ENCODE measurements around the gene CSAD. TPM values are rescaled to one million over a fixed set of nuclear protein-coding genes. Genes with fewer than 3 reads are reported as not detected.

Gene CSAD
- polyA plus RNA-seq, 4 donors: 12.9 to 56.4 (median 34.4) TPM

DNA sequence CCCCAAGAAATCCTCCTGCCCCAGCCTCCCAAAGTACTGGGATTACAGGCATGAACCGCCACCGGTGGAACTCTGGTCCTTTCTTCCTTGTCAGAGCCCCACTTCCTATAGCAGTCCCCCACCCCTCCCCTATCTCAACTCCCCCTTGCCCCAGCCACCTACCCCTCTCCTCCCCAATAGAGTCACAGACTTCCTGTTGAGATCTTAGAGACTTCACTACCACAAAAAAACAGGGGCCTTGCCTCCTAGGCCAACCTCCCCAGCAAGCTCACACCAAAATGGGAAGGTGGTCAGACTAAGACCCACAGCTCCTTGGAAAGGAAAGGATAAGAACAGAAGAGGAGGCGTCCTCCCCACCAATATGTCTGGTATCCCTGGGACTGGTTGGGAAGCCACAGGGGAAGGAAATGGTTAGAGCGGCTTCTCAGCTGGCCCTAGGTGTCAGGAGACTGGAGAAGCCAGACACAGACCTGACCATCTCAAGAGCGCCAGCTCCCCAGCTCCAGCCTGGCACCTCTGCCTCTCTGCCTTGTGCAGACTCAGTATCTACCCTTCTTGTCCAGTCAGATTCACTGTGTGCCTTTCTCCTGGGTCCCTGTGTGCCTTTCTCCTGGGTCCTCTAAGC lies 17.9 kb upstream of the CSAD start:
- Histone ChIP-seq H3K4me1 (ENCODE audit: control insufficient read depth in 3 of 3, insufficient read depth in 2 of 3, low read depth in 1 of 3, low read length in 2 of 3) (peaks cover 1 to 4% (median 4%) of the 10 kb centered on the region in 3 donors), H3K9me3 (ENCODE audit: control insufficient read depth in 2 of 2, insufficient read depth in 1 of 2, low read depth in 1 of 2, low read length in 1 of 2) (no peaks in the 10 kb centered on the region), H3K36me3 (ENCODE audit: control insufficient read depth in 3 of 3, insufficient read depth in 2 of 3, low read depth in 1 of 3, low read length in 3 of 3) (no peaks in the 10 kb centered on the region), H3K4me3 (ENCODE audit: low read depth in 1 of 3, low read length in 3 of 3) (no peak overlapping the region), H3K27ac (ENCODE audit: low read depth in 1 of 3, low read length in 2 of 3) (no peak overlapping the region), H3K27me3 (ENCODE audit: control insufficient read depth in 3 of 3, insufficient read depth in 3 of 3, low read length in 3 of 3) (peaks cover 0 to 7% (median 0%) of the 10 kb centered on the region in 3 donors)
- FAIRE-seq (no peak), DNase-seq (no peak)
- WGBS, 3 donors: 68 to 77% (median 69%) methylated on average over 5 of the region's 5 CpGs

DNA sequence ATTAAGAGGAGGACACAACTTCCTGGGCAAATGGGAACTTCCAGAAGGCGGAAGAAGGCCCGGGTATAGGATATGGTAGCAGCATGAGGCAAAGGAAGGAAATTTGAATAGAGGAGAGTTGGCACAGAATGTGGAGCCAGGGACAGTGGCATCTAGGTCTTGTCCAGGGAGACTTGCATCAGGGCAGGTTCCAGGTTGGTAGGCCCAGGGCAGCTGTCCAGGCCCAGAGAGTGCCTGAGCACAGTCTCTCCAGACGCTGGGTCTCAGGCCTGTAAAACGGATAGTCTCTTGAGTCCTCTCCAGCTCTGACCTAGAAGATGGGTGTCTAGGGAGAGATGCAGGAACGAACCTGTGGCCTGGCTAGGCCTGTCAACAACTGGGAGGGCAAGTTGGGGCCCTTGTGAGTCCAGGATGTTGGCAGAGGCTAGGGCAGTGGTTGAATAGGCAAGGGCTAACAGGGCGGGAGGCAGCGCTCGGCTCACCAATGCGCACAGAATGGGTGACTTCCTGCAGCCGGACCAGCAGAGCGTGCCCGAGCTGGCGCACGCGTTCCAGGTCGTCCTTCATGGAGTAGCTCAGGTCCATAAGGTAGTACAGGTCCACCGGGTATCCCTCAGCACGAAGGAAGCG lies 16.4 kb upstream of the CSAD start:
- Histone ChIP-seq H3K36me3 (ENCODE audit: control insufficient read depth in 3 of 3, insufficient read depth in 2 of 3, low read depth in 1 of 3, low read length in 3 of 3) (peaks cover 0 to 13% (median 0%) of the 10 kb centered on the region in 3 donors), H3K4me3 (ENCODE audit: low read depth in 1 of 3, low read length in 3 of 3) (no peak overlapping the region), H3K27me3 (ENCODE audit: control insufficient read depth in 3 of 3, insufficient read depth in 3 of 3, low read length in 3 of 3) (peaks cover 0 to 7% (median 0%) of the 10 kb centered on the region in 3 donors), H3K9me3 (ENCODE audit: control insufficient read depth in 2 of 2, insufficient read depth in 1 of 2, low read depth in 1 of 2, low read length in 1 of 2) (no peaks in the 10 kb centered on the region), H3K4me1 (ENCODE audit: control insufficient read depth in 3 of 3, insufficient read depth in 2 of 3, low read depth in 1 of 3, low read length in 2 of 3) (peaks cover 1 to 4% (median 4%) of the 10 kb centered on the region in 3 donors), H3K27ac (ENCODE audit: low read depth in 1 of 3, low read length in 2 of 3) (no peak overlapping the region)
- no peak for DNase-seq
- no peak for FAIRE-seq
- 69 to 78% (median 75%) methylated on average over 19 of the region's 19 CpGs for WGBS, 3 donors

DNA sequence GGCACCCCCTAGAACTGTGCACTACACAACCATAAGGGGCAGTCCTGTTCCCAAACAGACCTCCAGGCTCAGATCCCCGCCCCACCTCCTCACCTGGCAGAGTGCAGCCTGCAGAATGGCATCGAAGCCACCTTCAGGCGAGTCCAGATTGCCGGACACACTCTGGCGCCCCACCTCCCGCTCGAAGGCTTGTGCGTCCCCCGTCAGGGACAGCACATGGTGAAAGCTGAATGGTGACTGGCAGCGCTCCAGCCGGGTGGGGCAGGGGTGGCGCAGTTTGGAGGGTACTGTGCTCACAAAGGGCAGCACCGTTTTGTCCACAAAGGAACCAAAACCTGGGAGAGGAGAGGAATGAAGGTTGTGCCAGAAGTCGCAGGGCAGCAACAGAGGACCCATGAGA lies 15.8 kb upstream of the CSAD start:
- DNase-seq (no peak), FAIRE-seq (no peak)
- WGBS, 3 donors: 43 to 79% (median 69%) methylated on average over 14 of the region's 14 CpGs
- no peaks in the 10 kb centered on the region for H3K9me3 ChIP-seq (ENCODE audit: control insufficient read depth in 2 of 2, insufficient read depth in 1 of 2, low read depth in 1 of 2, low read length in 1 of 2)
- H3K4me3 ChIP-seq (ENCODE audit: low read depth in 1 of 3, low read length in 3 of 3): no peak overlapping the region
- H3K4me1 ChIP-seq (ENCODE audit: control insufficient read depth in 3 of 3, insufficient read depth in 2 of 3, low read depth in 1 of 3, low read length in 2 of 3): peaks cover 1 to 4% (median 4%) of the 10 kb centered on the region in 3 donors
- no peak overlapping the region for H3K27ac ChIP-seq (ENCODE audit: low read depth in 1 of 3, low read length in 2 of 3)
- peaks cover 0 to 19% (median 0%) of the 10 kb centered on the region in 3 donors for H3K36me3 ChIP-seq (ENCODE audit: control insufficient read depth in 3 of 3, insufficient read depth in 2 of 3, low read depth in 1 of 3, low read length in 3 of 3)
- H3K27me3 ChIP-seq (ENCODE audit: control insufficient read depth in 3 of 3, insufficient read depth in 3 of 3, low read length in 3 of 3): peaks cover 0 to 7% (median 0%) of the 10 kb centered on the region in 3 donors

DNA sequence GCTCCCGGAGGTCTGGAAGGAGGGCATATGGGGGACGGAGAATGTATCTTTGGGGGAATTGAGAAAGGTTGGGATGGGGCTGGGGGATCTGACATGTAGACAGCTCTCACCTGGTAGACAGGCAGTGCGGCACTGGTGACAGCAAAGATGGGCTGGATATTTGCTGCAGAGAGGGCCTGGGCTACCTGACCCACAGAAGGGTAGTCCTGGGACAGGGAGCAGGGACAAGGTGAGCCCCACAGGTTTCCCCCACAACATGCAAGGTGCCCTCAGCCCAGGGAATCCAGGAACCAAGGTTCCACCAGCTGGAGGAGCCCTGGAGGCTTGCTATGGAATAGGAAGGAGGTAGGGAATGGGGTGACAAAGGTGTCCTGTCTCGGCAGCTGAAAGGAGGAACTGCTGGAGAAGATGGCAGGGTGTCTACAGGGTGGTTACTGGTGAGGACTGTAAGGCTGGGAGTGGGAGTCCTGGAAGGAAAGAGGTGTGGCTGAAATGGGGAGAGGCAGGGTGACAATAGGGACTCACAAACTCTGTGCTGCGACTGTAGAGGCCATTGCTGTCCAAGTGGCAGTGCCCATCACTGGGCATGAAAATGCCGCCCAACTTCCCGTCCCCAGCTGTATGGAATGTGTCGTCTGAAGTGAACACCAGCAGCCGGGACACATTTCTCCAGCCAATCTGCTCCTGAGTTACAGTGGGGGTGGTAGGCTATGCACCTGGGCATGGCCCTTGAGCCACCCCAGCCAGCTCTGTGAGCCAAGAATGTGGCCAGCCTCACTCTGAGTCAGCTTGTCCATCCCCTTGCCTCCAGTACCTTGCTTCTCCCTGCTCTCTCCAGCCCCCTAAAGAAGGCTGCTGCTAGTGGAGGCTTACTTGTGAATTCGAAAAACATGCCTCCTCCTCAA lies 15.0 kb upstream of the CSAD start:
- no peak overlapping the region for H3K4me3 ChIP-seq (ENCODE audit: low read depth in 1 of 3, low read length in 3 of 3)
- no peak for DNase-seq
- H3K4me1 ChIP-seq (ENCODE audit: control insufficient read depth in 3 of 3, insufficient read depth in 2 of 3, low read depth in 1 of 3, low read length in 2 of 3): peaks cover 1 to 4% (median 4%) of the 10 kb centered on the region in 3 donors
- no peaks in the 10 kb centered on the region for H3K9me3 ChIP-seq (ENCODE audit: control insufficient read depth in 2 of 2, insufficient read depth in 1 of 2, low read depth in 1 of 2, low read length in 1 of 2)
- peaks cover 0 to 26% (median 0%) of the 10 kb centered on the region in 3 donors for H3K36me3 ChIP-seq (ENCODE audit: control insufficient read depth in 3 of 3, insufficient read depth in 2 of 3, low read depth in 1 of 3, low read length in 3 of 3)
- peaks cover 0 to 7% (median 0%) of the 10 kb centered on the region in 3 donors for H3K27me3 ChIP-seq (ENCODE audit: control insufficient read depth in 3 of 3, insufficient read depth in 3 of 3, low read length in 3 of 3)
- 83 to 90% (median 89%) methylated on average over 10 of the region's 10 CpGs for WGBS, 3 donors
- no peak overlapping the region for H3K27ac ChIP-seq (ENCODE audit: low read depth in 1 of 3, low read length in 2 of 3)
- FAIRE-seq: no peak

DNA sequence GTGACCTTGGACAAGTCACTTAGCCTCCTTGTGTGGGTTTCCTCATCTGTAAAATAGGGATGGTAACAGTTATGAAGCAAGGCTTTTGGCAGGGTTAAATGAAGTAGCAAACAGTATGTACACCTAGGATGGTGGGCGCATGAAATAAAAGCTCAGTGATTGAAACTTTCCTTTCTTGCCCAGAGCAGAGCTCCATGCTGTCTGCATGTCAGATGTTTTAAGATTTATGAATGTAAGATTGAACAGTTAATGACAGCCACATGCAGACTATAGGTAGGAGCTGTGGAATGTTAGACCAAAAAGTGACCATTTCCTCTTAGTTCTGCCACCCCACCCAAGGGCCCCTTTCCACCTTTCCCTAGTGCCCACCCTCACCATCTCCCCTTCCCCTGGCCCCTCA lies 14.2 kb upstream of the CSAD start:
- Histone ChIP-seq H3K27me3 (ENCODE audit: control insufficient read depth in 3 of 3, insufficient read depth in 3 of 3, low read length in 3 of 3) (peaks cover 0 to 7% (median 0%) of the 10 kb centered on the region in 3 donors), H3K27ac (ENCODE audit: low read depth in 1 of 3, low read length in 2 of 3) (no peak overlapping the region), H3K4me3 (ENCODE audit: low read depth in 1 of 3, low read length in 3 of 3) (no peak overlapping the region), H3K36me3 (ENCODE audit: control insufficient read depth in 3 of 3, insufficient read depth in 2 of 3, low read depth in 1 of 3, low read length in 3 of 3) (peaks cover 0 to 31% (median 0%) of the 10 kb centered on the region in 3 donors), H3K4me1 (ENCODE audit: control insufficient read depth in 3 of 3, insufficient read depth in 2 of 3, low read depth in 1 of 3, low read length in 2 of 3) (peaks cover 0 to 4% (median 4%) of the 10 kb centered on the region in 3 donors), H3K9me3 (ENCODE audit: control insufficient read depth in 2 of 2, insufficient read depth in 1 of 2, low read depth in 1 of 2, low read length in 1 of 2) (no peaks in the 10 kb centered on the region)
- no peak for DNase-seq
- no peak for FAIRE-seq
- 89 to 97% (median 89%) methylated on average over 1 of the region's 1 CpG for WGBS, 3 donors

DNA sequence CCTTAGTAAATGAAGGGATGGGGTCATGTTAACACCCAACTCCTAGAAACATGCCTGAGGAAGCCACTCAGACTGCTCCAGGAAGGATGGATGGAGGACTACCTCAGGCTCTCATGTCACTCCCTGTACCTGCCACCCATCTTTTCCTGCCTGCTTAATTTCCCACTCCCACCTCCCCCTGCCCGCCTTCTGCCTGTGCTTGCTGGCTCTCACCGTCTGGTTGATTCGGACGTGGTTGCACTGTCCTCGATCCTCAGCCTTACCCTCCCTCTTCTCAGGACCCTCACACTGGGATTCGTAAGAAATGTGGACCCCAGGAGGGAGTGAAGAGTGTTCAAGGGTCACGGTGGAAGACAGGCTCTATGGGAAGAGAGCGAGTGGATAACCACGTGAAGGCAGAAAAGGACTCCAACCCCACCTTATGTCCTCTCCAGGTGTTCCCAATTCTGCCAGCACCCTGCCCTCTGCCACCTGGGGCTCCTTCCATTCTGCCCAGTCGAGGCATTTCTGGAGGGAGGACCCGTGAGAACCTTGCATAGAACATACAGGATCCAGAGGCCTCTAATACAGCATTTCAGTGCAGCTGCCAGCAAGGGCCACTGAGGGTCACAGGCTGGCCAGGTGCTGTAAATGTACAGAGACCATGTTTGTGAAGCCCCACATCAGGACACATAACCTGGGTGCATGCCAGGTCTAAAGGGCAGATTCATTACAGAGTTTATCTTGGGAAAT lies 13.4 kb upstream of the CSAD start:
- DNase-seq (no peak), FAIRE-seq (no peak)
- peaks cover 0 to 36% (median 0%) of the 10 kb centered on the region in 3 donors for H3K36me3 ChIP-seq (ENCODE audit: control insufficient read depth in 3 of 3, insufficient read depth in 2 of 3, low read depth in 1 of 3, low read length in 3 of 3)
- H3K4me3 ChIP-seq (ENCODE audit: low read depth in 1 of 3, low read length in 3 of 3): no peak overlapping the region
- peaks cover 0 to 6% (median 0%) of the 10 kb centered on the region in 3 donors for H3K27me3 ChIP-seq (ENCODE audit: control insufficient read depth in 3 of 3, insufficient read depth in 3 of 3, low read length in 3 of 3)
- 61 to 71% (median 69%) methylated on average over 11 of the region's 11 CpGs for WGBS, 3 donors
- no peak overlapping the region for H3K27ac ChIP-seq (ENCODE audit: low read depth in 1 of 3, low read length in 2 of 3)
- peaks cover 0 to 4% (median 4%) of the 10 kb centered on the region in 3 donors for H3K4me1 ChIP-seq (ENCODE audit: control insufficient read depth in 3 of 3, insufficient read depth in 2 of 3, low read depth in 1 of 3, low read length in 2 of 3)
- H3K9me3 ChIP-seq (ENCODE audit: control insufficient read depth in 2 of 2, insufficient read depth in 1 of 2, low read depth in 1 of 2, low read length in 1 of 2): no peaks in the 10 kb centered on the region

DNA sequence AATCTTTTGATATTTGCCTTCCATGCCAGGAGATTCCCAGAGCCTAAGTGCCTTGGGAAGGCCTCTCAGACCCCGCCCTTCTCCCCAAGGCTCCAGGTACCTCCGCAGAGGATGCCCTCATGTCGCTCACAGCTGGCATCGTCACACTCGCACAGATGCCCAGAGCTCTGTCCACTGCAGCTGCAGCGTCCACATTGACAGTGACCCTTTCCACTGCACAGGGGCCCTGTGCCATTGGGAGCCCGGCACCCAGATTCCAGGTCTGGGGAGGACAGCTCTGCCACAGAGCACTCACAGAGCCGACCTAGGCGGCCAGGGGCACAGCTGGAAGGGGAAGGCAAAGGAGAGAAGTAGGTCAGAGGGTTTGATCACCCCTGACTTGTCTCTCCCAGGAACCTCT lies 12.3 kb upstream of the CSAD start:
- Histone ChIP-seq H3K4me1 (ENCODE audit: control insufficient read depth in 3 of 3, insufficient read depth in 2 of 3, low read depth in 1 of 3, low read length in 2 of 3) (peaks cover 0 to 4% (median 0%) of the 10 kb centered on the region in 3 donors), H3K27ac (ENCODE audit: low read depth in 1 of 3, low read length in 2 of 3) (no peak overlapping the region), H3K4me3 (ENCODE audit: low read depth in 1 of 3, low read length in 3 of 3) (no peak overlapping the region), H3K9me3 (ENCODE audit: control insufficient read depth in 2 of 2, insufficient read depth in 1 of 2, low read depth in 1 of 2, low read length in 1 of 2) (no peaks in the 10 kb centered on the region), H3K27me3 (ENCODE audit: control insufficient read depth in 3 of 3, insufficient read depth in 3 of 3, low read length in 3 of 3) (no peaks in the 10 kb centered on the region), H3K36me3 (ENCODE audit: control insufficient read depth in 3 of 3, insufficient read depth in 2 of 3, low read depth in 1 of 3, low read length in 3 of 3) (peaks cover 0 to 44% (median 1%) of the 10 kb centered on the region in 3 donors)
- FAIRE-seq (no peak), DNase-seq (no peak)
- 90 to 92% (median 90%) methylated on average over 9 of the region's 9 CpGs for WGBS, 3 donors

Measured in small intestine (tissue), 7 donors.